GM23338 (cell line): ENCODE data around the gene MT4. TPM values are rescaled to one million over a fixed set of nuclear protein-coding genes. Genes with fewer than 3 reads are reported as not detected.
A peak's percentile ranks its signal among the peaks of the same experiment; 100 is the strongest.

Experiments used
- ATAC-seq: fragments of 200-7000 bp; cut with Tn5 transposase; 3 replicates; pipeline ENCODE4 v1.9.1; 2020
- DNase-seq: peaks from one replicate; pipeline ENCODE4 v3.0.0-alpha.2; 2015; ENCODE audit warnings: low spot score
- H2AFZ ChIP-seq: fragments of 200-600 bp; sonication (generic); 2 replicates; pipeline ENCODE4 v1.8.0; 2016; ENCODE audit warnings: antibody characterized with exemption, mild to moderate bottlenecking, moderate library complexity
- H3F3A ChIP-seq: fragments of 200-600 bp; sonication (generic); replicated peaks from 2 replicates; pipeline ENCODE4 v1.8.0; 2017; ENCODE audit warnings: antibody characterized with exemption, mixed run types, low read depth
- H3K27ac ChIP-seq: fragments of 200-600 bp; sonication (generic); 2 replicates; pipeline ENCODE4 v1.6.1; 2016; ENCODE audit warnings: low read depth
- H3K27me3 ChIP-seq: fragments of 200-600 bp; sonication (generic); 2 replicates; pipeline ENCODE4 v1.8.0; 2016; ENCODE audit warnings: mild to moderate bottlenecking, mixed run types, moderate library complexity; ENCODE audit not compliant: insufficient read depth
- H3K36me3 ChIP-seq: fragments of 200-600 bp; sonication (generic); 2 replicates; pipeline ENCODE4 v1.8.0; 2016; ENCODE audit warnings: mild to moderate bottlenecking; ENCODE audit not compliant: insufficient read depth
- H3K4me1 ChIP-seq: fragments of 200-600 bp; sonication (generic); 2 replicates; pipeline ENCODE4 v1.8.0; 2016; ENCODE audit warnings: mild to moderate bottlenecking, moderate library complexity; ENCODE audit not compliant: insufficient read depth
- H3K4me2 ChIP-seq: fragments of 200-600 bp; sonication (generic); 2 replicates; pipeline ENCODE4 v1.7.1; 2017; ENCODE audit warnings: mixed run types
- H3K4me3 ChIP-seq: fragments of 200-600 bp; sonication (generic); 2 replicates; pipeline ENCODE4 v1.6.1; 2016; ENCODE audit warnings: mixed run types
- H3K79me2 ChIP-seq: fragments of 200-600 bp; sonication (generic); replicated peaks from 2 replicates; pipeline ENCODE4 v1.8.0; 2017; ENCODE audit warnings: mild to moderate bottlenecking; ENCODE audit not compliant: insufficient read depth
- H3K9me2 ChIP-seq: fragments of 200-600 bp; sonication (generic); 2 replicates; pipeline ENCODE4 v1.8.0; 2017; ENCODE audit not compliant: insufficient read depth
- H4K20me1 ChIP-seq: fragments of 200-600 bp; sonication (generic); replicated peaks from 2 replicates; pipeline ENCODE4 v1.8.0; 2017; ENCODE audit warnings: mild to moderate bottlenecking; ENCODE audit not compliant: insufficient read depth
- H3K27ac Mint-ChIP-seq: 2 replicates; pipeline ENCODE4 v1.8.0; 2020; ENCODE audit warnings: inconsistent platforms, mild to moderate bottlenecking, moderate library complexity, mixed read lengths
- H3K27me3 Mint-ChIP-seq: 3 replicates; pipeline ENCODE4 v1.8.0; 2022; ENCODE audit warnings: low read depth, mild to moderate bottlenecking, moderate library complexity, mixed read lengths, inconsistent platforms; ENCODE audit not compliant: insufficient read depth, poor library complexity
- H3K36me3 Mint-ChIP-seq: 3 replicates; pipeline ENCODE4 v1.8.0; 2021; ENCODE audit warnings: low read depth, mild to moderate bottlenecking, inconsistent platforms, moderate library complexity, mixed read lengths
- H3K4me1 Mint-ChIP-seq: 3 replicates; pipeline ENCODE4 v1.8.0; 2020; ENCODE audit warnings: mild to moderate bottlenecking, inconsistent platforms, mixed read lengths
- H3K4me3 Mint-ChIP-seq: 3 replicates; pipeline ENCODE4 v1.8.0; 2021; ENCODE audit warnings: moderate library complexity, mild to moderate bottlenecking, inconsistent platforms, mixed read lengths
- H3K9me3 Mint-ChIP-seq: 3 replicates; pipeline ENCODE4 v1.8.0; 2020; ENCODE audit warnings: moderate library complexity, mild to moderate bottlenecking, inconsistent platforms, mixed read lengths
- CREB1 ChIP-seq: fragments of 250-450 bp; sonication (Bioruptor Pico); IDR thresholded peaks from 2 replicates; pipeline ENCODE4 v1.5.0; 2020; ENCODE audit warnings: low read depth, mild to moderate bottlenecking, moderate library complexity
- EZH2 ChIP-seq: fragments of 200-600 bp; sonication (generic); IDR thresholded peaks from one replicate; pipeline ENCODE4 v1.8.0; 2017; ENCODE audit warnings: antibody characterized with exemption, mild to moderate bottlenecking, low read depth; ENCODE audit not compliant: unreplicated experiment
- EZH2phosphoT487 ChIP-seq: fragments of 200-600 bp; sonication (generic); IDR thresholded peaks from one replicate; pipeline ENCODE4 v1.8.1; 2018; ENCODE audit warnings: antibody characterized with exemption; ENCODE audit not compliant: unreplicated experiment
- NANOG ChIP-seq: IDR thresholded peaks from 2 replicates; pipeline ENCODE4 v1.6.1; 2016; ENCODE audit warnings: antibody characterized with exemption, borderline replicate concordance
- POLR2AphosphoS5 ChIP-seq: IDR thresholded peaks from 2 replicates; pipeline ENCODE4 v1.6.1; 2016; ENCODE audit warnings: antibody characterized with exemption, low read depth
- REST ChIP-seq: IDR thresholded peaks from one replicate; pipeline ENCODE4 v1.6.1; 2018; ENCODE audit warnings: antibody characterized with exemption; ENCODE audit not compliant: unreplicated experiment
- STAT1 ChIP-seq: IDR thresholded peaks from one replicate; pipeline ENCODE4 v1.6.1; 2016; ENCODE audit warnings: antibody characterized with exemption; ENCODE audit not compliant: unreplicated experiment
- ZNF114 ChIP-seq: fragments of 250-450 bp; sonication (Bioruptor Pico); IDR thresholded peaks from 2 replicates; pipeline ENCODE4 v1.5.0; 2020; ENCODE audit warnings: mild to moderate bottlenecking, moderate library complexity
- ZNF331 ChIP-seq: fragments of 250-450 bp; sonication (Bioruptor Pico); IDR thresholded peaks from 2 replicates; pipeline ENCODE4 v1.5.0; 2020; ENCODE audit warnings: low read depth, mild to moderate bottlenecking, moderate library complexity
- polyA plus RNA-seq: library from polyadenylated mRNA; unstranded; fragments of >200 nt; fragmentation: Nextera tagmentation; extraction: Ambion mirVana; gene quantifications from 2 replicates; pipeline ENCODE4 v1.2.1, GENCODE V29; 2016
- total RNA-seq: library from RNA; depleted of rRNA; stranded (reverse); fragments of >200 nt; shearing (Covaris generic); gene quantifications from 2 replicates; pipeline ENCODE4 v1.2.3, GENCODE V29; 2014
- TF ChIP-seq, protein P1 (sequence below): fragments of 250-450 bp; sonication (Bioruptor Pico); IDR thresholded peaks from 2 replicates; pipeline ENCODE4 v1.5.0; 2020; ENCODE audit warnings: mild to moderate bottlenecking, moderate library complexity

Gene MT4
- total and polyA plus RNA-seq, 2 experiments from 2014 or later, result not detected

- TF ChIP-seq REST (no peak), POLR2AphosphoS5 (no peak)
Measured at GRCh38 chr16:56606476-56607108, 41.7 kb downstream of the MT4 start (continued).

- Histone ChIP-seq H3K9me2 (no peaks in the 10 kb centered on the region), H3K4me2 (peak overlapping the region; percentile 74; the same call in 1 of the 2 replicates), H3K79me2 (no peaks in the 10 kb centered on the region), H3K27me3 (peaks cover 64% of the 10 kb centered on the region), H3K27ac (no peak overlapping the region), H2AFZ (peak overlapping the region; percentile 69; the same call in 1 of the 2 replicates), H3K4me3 (peak overlapping the region; percentile 26; the same call in 1 of the 2 replicates), H4K20me1 (no peaks in the 10 kb centered on the region), H3K4me1 (peaks cover 22% of the 10 kb centered on the region), H3F3A (peaks cover 14% of the 10 kb centered on the region; the same call in 1 of the 2 replicates), H3K36me3 (no peaks in the 10 kb centered on the region)
- DNase-seq, result peak; percentile 40
- Mint-ChIP-seq H3K4me3 (no peak overlapping the region; the same call in 2 of the 3 replicates), H3K27me3 (peaks cover 43% of the 10 kb centered on the region), H3K36me3 (peaks cover 9% of the 10 kb centered on the region; the same call in 2 of the 3 replicates), H3K9me3 (no peaks in the 10 kb centered on the region), H3K27ac (no peak overlapping the region; the same call in 1 of the 2 replicates), H3K4me1 (peaks cover 34% of the 10 kb centered on the region)
- ATAC-seq, result peak; percentile 4
- no peak for TF ChIP-seq STAT1
- TF ChIP-seq EZH2, result no peak
- TF ChIP-seq, protein P1, sequence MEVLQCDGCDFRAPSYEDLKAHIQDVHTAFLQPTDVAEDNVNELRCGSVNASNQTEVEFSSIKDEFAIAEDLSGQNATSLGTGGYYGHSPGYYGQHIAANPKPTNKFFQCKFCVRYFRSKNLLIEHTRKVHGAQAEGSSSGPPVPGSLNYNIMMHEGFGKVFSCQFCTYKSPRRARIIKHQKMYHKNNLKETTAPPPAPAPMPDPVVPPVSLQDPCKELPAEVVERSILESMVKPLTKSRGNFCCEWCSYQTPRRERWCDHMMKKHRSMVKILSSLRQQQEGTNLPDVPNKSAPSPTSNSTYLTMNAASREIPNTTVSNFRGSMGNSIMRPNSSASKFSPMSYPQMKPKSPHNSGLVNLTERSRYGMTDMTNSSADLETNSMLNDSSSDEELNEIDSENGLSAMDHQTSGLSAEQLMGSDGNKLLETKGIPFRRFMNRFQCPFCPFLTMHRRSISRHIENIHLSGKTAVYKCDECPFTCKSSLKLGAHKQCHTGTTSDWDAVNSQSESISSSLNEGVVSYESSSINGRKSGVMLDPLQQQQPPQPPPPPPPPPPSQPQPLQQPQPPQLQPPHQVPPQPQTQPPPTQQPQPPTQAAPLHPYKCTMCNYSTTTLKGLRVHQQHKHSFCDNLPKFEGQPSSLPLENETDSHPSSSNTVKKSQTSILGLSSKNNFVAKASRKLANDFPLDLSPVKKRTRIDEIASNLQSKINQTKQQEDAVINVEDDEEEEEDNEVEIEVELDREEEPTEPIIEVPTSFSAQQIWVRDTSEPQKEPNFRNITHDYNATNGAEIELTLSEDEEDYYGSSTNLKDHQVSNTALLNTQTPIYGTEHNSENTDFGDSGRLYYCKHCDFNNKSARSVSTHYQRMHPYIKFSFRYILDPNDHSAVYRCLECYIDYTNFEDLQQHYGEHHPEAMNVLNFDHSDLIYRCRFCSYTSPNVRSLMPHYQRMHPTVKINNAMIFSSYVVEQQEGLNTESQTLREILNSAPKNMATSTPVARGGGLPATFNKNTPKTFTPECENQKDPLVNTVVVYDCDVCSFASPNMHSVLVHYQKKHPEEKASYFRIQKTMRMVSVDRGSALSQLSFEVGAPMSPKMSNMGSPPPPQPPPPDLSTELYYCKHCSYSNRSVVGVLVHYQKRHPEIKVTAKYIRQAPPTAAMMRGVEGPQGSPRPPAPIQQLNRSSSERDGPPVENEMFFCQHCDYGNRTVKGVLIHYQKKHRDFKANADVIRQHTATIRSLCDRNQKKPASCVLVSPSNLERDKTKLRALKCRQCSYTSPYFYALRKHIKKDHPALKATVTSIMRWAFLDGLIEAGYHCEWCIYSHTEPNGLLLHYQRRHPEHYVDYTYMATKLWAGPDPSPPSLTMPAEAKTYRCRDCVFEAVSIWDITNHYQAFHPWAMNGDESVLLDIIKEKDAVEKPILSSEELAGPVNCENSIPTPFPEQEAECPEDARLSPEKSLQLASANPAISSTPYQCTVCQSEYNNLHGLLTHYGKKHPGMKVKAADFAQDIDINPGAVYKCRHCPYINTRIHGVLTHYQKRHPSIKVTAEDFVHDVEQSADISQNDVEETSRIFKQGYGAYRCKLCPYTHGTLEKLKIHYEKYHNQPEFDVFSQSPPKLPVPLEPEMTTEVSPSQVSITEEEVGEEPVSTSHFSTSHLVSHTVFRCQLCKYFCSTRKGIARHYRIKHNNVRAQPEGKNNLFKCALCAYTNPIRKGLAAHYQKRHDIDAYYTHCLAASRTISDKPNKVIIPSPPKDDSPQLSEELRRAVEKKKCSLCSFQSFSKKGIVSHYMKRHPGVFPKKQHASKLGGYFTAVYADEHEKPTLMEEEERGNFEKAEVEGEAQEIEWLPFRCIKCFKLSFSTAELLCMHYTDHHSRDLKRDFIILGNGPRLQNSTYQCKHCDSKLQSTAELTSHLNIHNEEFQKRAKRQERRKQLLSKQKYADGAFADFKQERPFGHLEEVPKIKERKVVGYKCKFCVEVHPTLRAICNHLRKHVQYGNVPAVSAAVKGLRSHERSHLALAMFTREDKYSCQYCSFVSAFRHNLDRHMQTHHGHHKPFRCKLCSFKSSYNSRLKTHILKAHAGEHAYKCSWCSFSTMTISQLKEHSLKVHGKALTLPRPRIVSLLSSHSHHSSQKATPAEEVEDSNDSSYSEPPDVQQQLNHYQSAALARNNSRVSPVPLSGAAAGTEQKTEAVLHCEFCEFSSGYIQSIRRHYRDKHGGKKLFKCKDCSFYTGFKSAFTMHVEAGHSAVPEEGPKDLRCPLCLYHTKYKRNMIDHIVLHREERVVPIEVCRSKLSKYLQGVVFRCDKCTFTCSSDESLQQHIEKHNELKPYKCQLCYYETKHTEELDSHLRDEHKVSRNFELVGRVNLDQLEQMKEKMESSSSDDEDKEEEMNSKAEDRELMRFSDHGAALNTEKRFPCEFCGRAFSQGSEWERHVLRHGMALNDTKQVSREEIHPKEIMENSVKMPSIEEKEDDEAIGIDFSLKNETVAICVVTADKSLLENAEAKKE, result no peak
- no peak for TF ChIP-seq ZNF331 (CRISPR knock-in tag)
- no peak for TF ChIP-seq NANOG
- TF ChIP-seq ZNF114 (CRISPR knock-in tag), result no peak
- no peak for TF ChIP-seq REST
- no peak for TF ChIP-seq CREB1 (CRISPR knock-in tag)
- no peak for TF ChIP-seq EZH2phosphoT487
Measured at GRCh38 chr16:56607109-56607618, 42.3 kb downstream of the MT4 start.
